ENCODE data around the gene IRF4.

DNA sequence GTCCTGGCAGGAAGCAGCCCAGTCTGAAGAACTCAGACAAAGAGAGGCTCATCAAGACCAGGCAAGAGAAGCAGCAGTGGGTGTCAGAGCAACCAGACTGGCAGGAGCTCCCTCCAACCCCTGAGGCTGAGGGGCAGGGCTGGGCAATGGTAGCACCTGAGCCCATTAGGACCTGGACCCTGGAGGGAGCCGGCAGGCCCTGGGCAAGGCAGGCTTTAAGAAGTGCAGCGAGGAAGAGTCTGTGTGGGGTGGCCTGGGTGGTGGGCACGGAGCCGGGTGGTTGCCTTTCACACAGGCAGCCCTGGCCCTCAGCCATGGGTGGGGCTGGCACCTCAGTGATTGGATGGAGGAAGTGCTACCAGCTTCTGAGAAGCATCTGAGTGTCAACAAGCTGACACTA, 33.1 kb upstream of the IRF4 start:
- TF ChIP-seq YY1 (IDR thresholded peaks at IDR 0.05; ENCODE audit: low read depth) (no peak), TEAD4 (IDR thresholded peaks at IDR 0.05) (no peak), EP300 (IDR thresholded peaks at IDR 0.05; ENCODE audit: borderline replicate concordance) (no peak)
